SK-N-SH treated with all-trans-retinoic acid at 6 μM for 48 hours (cell line): ENCODE measurements around the gene ASB6.

Source experiments
- ATAC-seq: fragments of 200-7000 bp; cut with Tn5 transposase; 3 replicates; pipeline ENCODE4 v1.9.1; 2020; ENCODE audit warnings: mild to moderate bottlenecking, moderate library complexity
- ARNTL ChIP-seq: fragments of 450-650 bp; formaldehyde crosslinking; IDR thresholded peaks from 2 replicates; pipeline ENCODE4 v1.5.0; 2020; ENCODE audit warnings: low read depth, mild to moderate bottlenecking, moderate library complexity, borderline replicate concordance
- BACH2 ChIP-seq: fragments of 250-450 bp; sonication (Bioruptor Pico); IDR thresholded peaks from 2 replicates; pipeline ENCODE4 v1.9.0; 2021; ENCODE audit warnings: mild to moderate bottlenecking, borderline replicate concordance
- CSDC2 ChIP-seq: fragments of 250-450 bp; sonication (Bioruptor Pico); IDR thresholded peaks from 2 replicates; pipeline ENCODE4 v1.5.0; 2020; ENCODE audit warnings: mild to moderate bottlenecking, moderate library complexity
- OSR1 ChIP-seq: fragments of 250-450 bp; sonication (Bioruptor Pico); IDR thresholded peaks from 2 replicates; pipeline ENCODE4 v1.8.0; 2022; ENCODE audit warnings: moderate library complexity, mild to moderate bottlenecking, inconsistent platforms
- PPARA ChIP-seq: fragments of 250-450 bp; sonication (Bioruptor Pico); IDR thresholded peaks from 2 replicates; pipeline ENCODE4 v1.5.0; 2020; ENCODE audit warnings: mild to moderate bottlenecking, borderline replicate concordance
- RARB ChIP-seq: fragments of 250-450 bp; sonication (Bioruptor Pico); IDR thresholded peaks from 2 replicates; pipeline ENCODE4 v1.8.0; 2021; ENCODE audit warnings: mild to moderate bottlenecking, moderate library complexity
- SNAI2 ChIP-seq: fragments of 250-450 bp; sonication (Bioruptor Pico); IDR thresholded peaks from 2 replicates; pipeline ENCODE4 v1.5.0; 2020; ENCODE audit warnings: mild to moderate bottlenecking, moderate library complexity
- TCF4 ChIP-seq: fragments of 250-450 bp; sonication (Bioruptor Pico); IDR thresholded peaks from 2 replicates; pipeline ENCODE4 v1.8.0; 2021; ENCODE audit warnings: mild to moderate bottlenecking, moderate library complexity, borderline replicate concordance
- TOX ChIP-seq: fragments of 250-450 bp; sonication (Bioruptor Pico); IDR thresholded peaks from 2 replicates; pipeline ENCODE4 v1.8.0; 2021; ENCODE audit warnings: mild to moderate bottlenecking, moderate library complexity, borderline replicate concordance
- ZFP3 ChIP-seq: fragments of 250-450 bp; sonication (Bioruptor Pico); IDR thresholded peaks from 2 replicates; pipeline ENCODE4 v1.5.0; 2020; ENCODE audit warnings: mild to moderate bottlenecking, moderate library complexity
- ZFP30 ChIP-seq: fragments of 450-650 bp; formaldehyde crosslinking; IDR thresholded peaks from 2 replicates; pipeline ENCODE4 v1.5.0; 2022; ENCODE audit warnings: mild to moderate bottlenecking, moderate library complexity
- ZNF565 ChIP-seq: fragments of 450-650 bp; formaldehyde crosslinking; conservative IDR thresholded peaks from 2 replicates; pipeline ENCODE4 v1.5.0; 2020; ENCODE audit warnings: low read depth, mild to moderate bottlenecking, moderate library complexity
- ZNF70 ChIP-seq: fragments of 450-650 bp; formaldehyde crosslinking; IDR thresholded peaks from 2 replicates; pipeline ENCODE4 v1.5.0; 2020; ENCODE audit warnings: mild to moderate bottlenecking, moderate library complexity
- ZNF8 ChIP-seq: fragments of 450-650 bp; formaldehyde crosslinking; IDR thresholded peaks from 2 replicates; pipeline ENCODE4 v1.5.0; 2020; ENCODE audit warnings: mild to moderate bottlenecking, moderate library complexity
- TF ChIP-seq, protein P1 (sequence below): fragments of 250-450 bp; sonication (Bioruptor Pico); IDR thresholded peaks from 2 replicates; pipeline ENCODE4 v1.5.0; 2020; ENCODE audit warnings: mild to moderate bottlenecking, moderate library complexity
- TF ChIP-seq, protein P2 (sequence below): fragments of 250-450 bp; sonication (Bioruptor Pico); IDR thresholded peaks from 2 replicates; pipeline ENCODE4 v1.8.0; 2021; ENCODE audit warnings: low read depth, mild to moderate bottlenecking, moderate library complexity, borderline replicate concordance
- TF ChIP-seq, protein P3 (sequence below): fragments of 250-450 bp; sonication (Bioruptor Pico); IDR thresholded peaks from 2 replicates; pipeline ENCODE4 v1.5.1; 2021; ENCODE audit warnings: mild to moderate bottlenecking, moderate library complexity
- TF ChIP-seq, protein P4 (sequence below): fragments of 250-450 bp; sonication (Bioruptor Pico); IDR thresholded peaks from 2 replicates; pipeline ENCODE4 v1.8.0; 2020; ENCODE audit warnings: mild to moderate bottlenecking, moderate library complexity, borderline replicate concordance

Gene ASB6

DNA sequence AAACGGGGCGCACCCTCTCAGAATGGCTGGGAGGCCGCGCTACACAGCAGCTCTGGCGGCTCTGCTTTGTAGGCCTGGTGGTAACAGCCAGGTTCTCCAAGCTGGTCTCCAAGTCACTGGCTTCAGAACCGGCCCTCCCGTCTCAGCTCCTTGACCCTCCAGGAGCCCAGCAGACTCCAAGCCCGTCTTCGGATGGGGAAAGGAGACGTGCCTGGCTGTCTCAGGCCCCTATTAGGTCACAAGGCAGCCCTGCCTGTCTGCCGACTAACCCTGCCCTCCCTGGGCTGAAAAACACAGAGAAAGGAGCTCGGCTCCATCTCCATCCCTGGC, 2.2 kb downstream of the ASB6 start:
- no peak for TF ChIP-seq ZFP30
- TF ChIP-seq SNAI2 (CRISPR knock-in tag): no peak
- TF ChIP-seq, protein P1, sequence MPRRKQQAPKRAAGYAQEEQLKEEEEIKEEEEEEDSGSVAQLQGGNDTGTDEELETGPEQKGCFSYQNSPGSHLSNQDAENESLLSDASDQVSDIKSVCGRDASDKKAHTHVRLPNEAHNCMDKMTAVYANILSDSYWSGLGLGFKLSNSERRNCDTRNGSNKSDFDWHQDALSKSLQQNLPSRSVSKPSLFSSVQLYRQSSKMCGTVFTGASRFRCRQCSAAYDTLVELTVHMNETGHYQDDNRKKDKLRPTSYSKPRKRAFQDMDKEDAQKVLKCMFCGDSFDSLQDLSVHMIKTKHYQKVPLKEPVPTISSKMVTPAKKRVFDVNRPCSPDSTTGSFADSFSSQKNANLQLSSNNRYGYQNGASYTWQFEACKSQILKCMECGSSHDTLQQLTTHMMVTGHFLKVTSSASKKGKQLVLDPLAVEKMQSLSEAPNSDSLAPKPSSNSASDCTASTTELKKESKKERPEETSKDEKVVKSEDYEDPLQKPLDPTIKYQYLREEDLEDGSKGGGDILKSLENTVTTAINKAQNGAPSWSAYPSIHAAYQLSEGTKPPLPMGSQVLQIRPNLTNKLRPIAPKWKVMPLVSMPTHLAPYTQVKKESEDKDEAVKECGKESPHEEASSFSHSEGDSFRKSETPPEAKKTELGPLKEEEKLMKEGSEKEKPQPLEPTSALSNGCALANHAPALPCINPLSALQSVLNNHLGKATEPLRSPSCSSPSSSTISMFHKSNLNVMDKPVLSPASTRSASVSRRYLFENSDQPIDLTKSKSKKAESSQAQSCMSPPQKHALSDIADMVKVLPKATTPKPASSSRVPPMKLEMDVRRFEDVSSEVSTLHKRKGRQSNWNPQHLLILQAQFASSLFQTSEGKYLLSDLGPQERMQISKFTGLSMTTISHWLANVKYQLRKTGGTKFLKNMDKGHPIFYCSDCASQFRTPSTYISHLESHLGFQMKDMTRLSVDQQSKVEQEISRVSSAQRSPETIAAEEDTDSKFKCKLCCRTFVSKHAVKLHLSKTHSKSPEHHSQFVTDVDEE: no peak
- TF ChIP-seq ZNF565 (CRISPR knock-in tag): no peak
- no peak for TF ChIP-seq ARNTL
- TF ChIP-seq ZFP3: no peak
- no peak for TF ChIP-seq PPARA
- ATAC-seq: no peak

- no peak for ATAC-seq
- TF ChIP-seq TOX (no peak), ZNF70 (CRISPR knock-in tag) (no peak), ZNF565 (CRISPR knock-in tag) (no peak), ZNF8 (CRISPR knock-in tag) (no peak), ZFP3 (no peak), SNAI2 (CRISPR knock-in tag) (no peak), TCF4 (CRISPR knock-in tag) (no peak), ARNTL (no peak)
- TF ChIP-seq, protein P1: no peak
- TF ChIP-seq, protein P2, sequence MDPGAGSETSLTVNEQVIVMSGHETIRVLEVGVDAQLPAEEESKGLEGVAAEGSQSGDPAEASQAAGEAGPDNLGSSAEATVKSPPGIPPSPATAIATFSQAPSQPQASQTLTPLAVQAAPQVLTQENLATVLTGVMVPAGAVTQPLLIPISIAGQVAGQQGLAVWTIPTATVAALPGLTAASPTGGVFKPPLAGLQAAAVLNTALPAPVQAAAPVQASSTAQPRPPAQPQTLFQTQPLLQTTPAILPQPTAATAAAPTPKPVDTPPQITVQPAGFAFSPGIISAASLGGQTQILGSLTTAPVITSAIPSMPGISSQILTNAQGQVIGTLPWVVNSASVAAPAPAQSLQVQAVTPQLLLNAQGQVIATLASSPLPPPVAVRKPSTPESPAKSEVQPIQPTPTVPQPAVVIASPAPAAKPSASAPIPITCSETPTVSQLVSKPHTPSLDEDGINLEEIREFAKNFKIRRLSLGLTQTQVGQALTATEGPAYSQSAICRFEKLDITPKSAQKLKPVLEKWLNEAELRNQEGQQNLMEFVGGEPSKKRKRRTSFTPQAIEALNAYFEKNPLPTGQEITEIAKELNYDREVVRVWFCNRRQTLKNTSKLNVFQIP (CRISPR knock-in tag): no peak
- TF ChIP-seq, protein P3, sequence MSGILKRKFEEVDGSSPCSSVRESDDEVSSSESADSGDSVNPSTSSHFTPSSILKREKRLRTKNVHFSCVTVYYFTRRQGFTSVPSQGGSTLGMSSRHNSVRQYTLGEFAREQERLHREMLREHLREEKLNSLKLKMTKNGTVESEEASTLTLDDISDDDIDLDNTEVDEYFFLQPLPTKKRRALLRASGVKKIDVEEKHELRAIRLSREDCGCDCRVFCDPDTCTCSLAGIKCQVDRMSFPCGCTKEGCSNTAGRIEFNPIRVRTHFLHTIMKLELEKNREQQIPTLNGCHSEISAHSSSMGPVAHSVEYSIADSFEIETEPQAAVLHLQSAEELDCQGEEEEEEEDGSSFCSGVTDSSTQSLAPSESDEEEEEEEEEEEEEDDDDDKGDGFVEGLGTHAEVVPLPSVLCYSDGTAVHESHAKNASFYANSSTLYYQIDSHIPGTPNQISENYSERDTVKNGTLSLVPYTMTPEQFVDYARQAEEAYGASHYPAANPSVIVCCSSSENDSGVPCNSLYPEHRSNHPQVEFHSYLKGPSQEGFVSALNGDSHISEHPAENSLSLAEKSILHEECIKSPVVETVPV (CRISPR knock-in tag): no peak
Observed at GRCh38 chr9:129639034-129639630, 2.8 kb downstream of the ASB6 start.

- ATAC-seq: no peak
- TF ChIP-seq, protein P4, sequence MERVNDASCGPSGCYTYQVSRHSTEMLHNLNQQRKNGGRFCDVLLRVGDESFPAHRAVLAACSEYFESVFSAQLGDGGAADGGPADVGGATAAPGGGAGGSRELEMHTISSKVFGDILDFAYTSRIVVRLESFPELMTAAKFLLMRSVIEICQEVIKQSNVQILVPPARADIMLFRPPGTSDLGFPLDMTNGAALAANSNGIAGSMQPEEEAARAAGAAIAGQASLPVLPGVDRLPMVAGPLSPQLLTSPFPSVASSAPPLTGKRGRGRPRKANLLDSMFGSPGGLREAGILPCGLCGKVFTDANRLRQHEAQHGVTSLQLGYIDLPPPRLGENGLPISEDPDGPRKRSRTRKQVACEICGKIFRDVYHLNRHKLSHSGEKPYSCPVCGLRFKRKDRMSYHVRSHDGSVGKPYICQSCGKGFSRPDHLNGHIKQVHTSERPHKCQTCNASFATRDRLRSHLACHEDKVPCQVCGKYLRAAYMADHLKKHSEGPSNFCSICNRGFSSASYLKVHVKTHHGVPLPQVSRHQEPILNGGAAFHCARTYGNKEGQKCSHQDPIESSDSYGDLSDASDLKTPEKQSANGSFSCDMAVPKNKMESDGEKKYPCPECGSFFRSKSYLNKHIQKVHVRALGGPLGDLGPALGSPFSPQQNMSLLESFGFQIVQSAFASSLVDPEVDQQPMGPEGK (CRISPR knock-in tag): no peak
- TF ChIP-seq ZFP30 (no peak), BACH2 (CRISPR knock-in tag) (no peak), ZFP3 (no peak), CSDC2 (CRISPR knock-in tag) (no peak), OSR1 (CRISPR knock-in tag) (no peak), ZNF70 (CRISPR knock-in tag) (no peak), PPARA (no peak), RARB (CRISPR knock-in tag) (no peak), ARNTL (no peak)
- TF ChIP-seq, protein P1: no peak
- TF ChIP-seq, protein P2 (CRISPR knock-in tag): no peak
Observed at GRCh38 chr9:129637673-129638439, 4.1 kb downstream of the ASB6 start.
